Panc1 (cell line): ENCODE data around the gene ACACB. TPM values are rescaled to one million over a fixed set of nuclear protein-coding genes. Genes with fewer than 3 reads are reported as not detected.

ENCODE experiments used
- ATAC-seq: fragments of 200-7000 bp; cut with Tn5 transposase; 2 replicates; pipeline ENCODE4 v1.9.1; 2020; ENCODE audit warnings: mild to moderate bottlenecking, moderate library complexity
- BruUV-seq: library from RNA; stranded (reverse); fragments of 400-500 nt; replicated peaks from 2 replicates; lab custom pipeline; 2021; lab: Mats Ljungman, UMichigan
- CTCF ChIA-PET: fragments of 300-600 bp; sonication (Branson Sonifier 250); formaldehyde crosslinking; loops from one replicate; lab custom pipeline; 2022; ENCODE audit warnings: antibody characterized with exemption; lab: Charles Lee
- POLR2A ChIA-PET: fragments of 300-600 bp; sonication (Branson Sonifier 250); formaldehyde crosslinking; loops from one replicate; lab custom pipeline; 2022; ENCODE audit warnings: antibody characterized with exemption; lab: Charles Lee
- DNase-seq: peaks from one replicate; pipeline ENCODE4 v3.0.0-alpha.2; 2010; ENCODE audit warnings: low read depth, low spot score
- H3K27ac ChIP-seq: 2 replicates; pipeline ENCODE4 v1.5.1; 2011; ENCODE audit warnings: mild to moderate bottlenecking, low read length, inconsistent platforms
- H3K27me3 ChIP-seq: fragments of 200-500 bp; sonication (Bioruptor generic); 2 replicates; pipeline ENCODE4 v1.6.0; 2014; ENCODE audit warnings: low read length, inconsistent platforms; ENCODE audit not compliant: control insufficient read depth, insufficient read depth
- H3K36me3 ChIP-seq: fragments of 200-500 bp; sonication (Bioruptor generic); 2 replicates; pipeline ENCODE4 v1.5.1; 2014; ENCODE audit warnings: inconsistent platforms, mild to moderate bottlenecking, low read length, moderate library complexity; ENCODE audit not compliant: control insufficient read depth, insufficient read depth
- H3K4me1 ChIP-seq: 2 replicates; pipeline ENCODE4 v1.5.1; 2011; ENCODE audit warnings: inconsistent platforms, mild to moderate bottlenecking, low read length, moderate library complexity; ENCODE audit not compliant: control insufficient read depth, insufficient read depth
- H3K4me3 ChIP-seq, 2 experiments: 2 replicates each; pipeline ENCODE4 v1.5.1; 2011 to 2012; ENCODE audit warnings: low read depth in 2 of 2, low read length in 2 of 2, mild to moderate bottlenecking in 2 of 2, inconsistent platforms in 1 of 2, moderate library complexity in 1 of 2
- H3K9me3 ChIP-seq: fragments of 200-500 bp; sonication (Bioruptor generic); 2 replicates; pipeline ENCODE4 v1.5.1; 2014; ENCODE audit warnings: low read depth, mild to moderate bottlenecking, inconsistent platforms, low read length, moderate library complexity; ENCODE audit not compliant: control insufficient read depth, insufficient read depth
- POLR2AphosphoS5 ChIP-seq: IDR thresholded peaks from 2 replicates; pipeline ENCODE4 v1.6.1; 2012; ENCODE audit warnings: mild to moderate bottlenecking, low read depth, low read length, moderate library complexity
- SIN3A ChIP-seq: IDR thresholded peaks from 2 replicates; pipeline ENCODE4 v1.6.1; 2012; ENCODE audit warnings: low read depth, mild to moderate bottlenecking, low read length, moderate library complexity, borderline replicate concordance; ENCODE audit not compliant: insufficient read depth
- TCF7L2 ChIP-seq: IDR thresholded peaks from 2 replicates; pipeline ENCODE4 v1.6.1; 2011; ENCODE audit warnings: mild to moderate bottlenecking, low read depth, low read length, inconsistent platforms
- in situ Hi-C: cut with HindIII; loops from 2 replicates; pipeline ENCODE4 v1.10.0; 2016; ENCODE audit warnings: low sequenced_read_pairs, low pct_unique_long_range_greater_than_20kb
- intact Hi-C: fragments of 100-400 bp; cut with micrococcal nuclease; formaldehyde crosslinking; loops from one replicate; pipeline ENCODE4 v1.10.0; 2022; ENCODE audit not compliant: unreplicated experiment
- total RNA-seq: library from RNA; stranded (reverse); gene quantifications from one replicate; pipeline ENCODE4 v1.2.1, GENCODE V29; 2021; ENCODE audit not compliant: unreplicated experiment
- TF ChIP-seq, protein P1 (sequence below), 2 experiments: IDR thresholded peaks; 2 replicates each; pipeline ENCODE4 v1.6.1; 2011 to 2012; ENCODE audit warnings: low read depth in 2 of 2, control low read depth in 1 of 2, low read length in 1 of 2, mild to moderate bottlenecking in 1 of 2, moderate library complexity in 1 of 2; ENCODE audit not compliant: insufficient read depth in 1 of 2
- TF ChIP-seq, protein P2 (sequence below): fragments of 450-650 bp; IDR thresholded peaks from 2 replicates; pipeline ENCODE4 v1.5.1; 2017; ENCODE audit warnings: mild to moderate bottlenecking

Gene ACACB
- total RNA-seq, 1 experiment from 2014 or later: 12.3 TPM

DNA sequence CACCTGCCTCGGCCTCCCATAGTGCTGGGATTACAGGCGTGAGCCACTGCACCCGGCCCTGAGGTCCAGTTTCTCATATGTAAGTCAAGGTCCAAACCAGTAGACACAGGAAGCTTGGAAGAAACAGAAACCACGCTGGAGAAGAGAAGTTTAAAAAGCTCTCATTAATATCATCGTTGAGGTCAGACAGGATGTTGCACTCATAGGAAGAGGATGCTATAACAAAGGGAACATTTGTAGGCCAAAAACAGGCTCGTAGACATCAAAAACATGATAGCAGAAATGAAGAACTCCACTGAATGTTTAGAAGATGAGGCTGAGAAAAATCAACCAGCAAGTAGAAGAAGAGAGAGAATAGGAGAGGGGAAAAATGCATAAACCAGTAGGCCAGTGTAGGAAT is 46.8 kb downstream of the ACACB start:
- ChIA-PET POLR2A (no interaction called here), CTCF (no interaction called here)
- in situ Hi-C loops (no loop called here), intact Hi-C loops (no loop called here)
- ATAC-seq (no peak), DNase-seq (no peak)
- H3K27ac ChIP-seq: no peak overlapping the region
- BruUV-seq: no TSS peak
- TF ChIP-seq, protein P1, sequence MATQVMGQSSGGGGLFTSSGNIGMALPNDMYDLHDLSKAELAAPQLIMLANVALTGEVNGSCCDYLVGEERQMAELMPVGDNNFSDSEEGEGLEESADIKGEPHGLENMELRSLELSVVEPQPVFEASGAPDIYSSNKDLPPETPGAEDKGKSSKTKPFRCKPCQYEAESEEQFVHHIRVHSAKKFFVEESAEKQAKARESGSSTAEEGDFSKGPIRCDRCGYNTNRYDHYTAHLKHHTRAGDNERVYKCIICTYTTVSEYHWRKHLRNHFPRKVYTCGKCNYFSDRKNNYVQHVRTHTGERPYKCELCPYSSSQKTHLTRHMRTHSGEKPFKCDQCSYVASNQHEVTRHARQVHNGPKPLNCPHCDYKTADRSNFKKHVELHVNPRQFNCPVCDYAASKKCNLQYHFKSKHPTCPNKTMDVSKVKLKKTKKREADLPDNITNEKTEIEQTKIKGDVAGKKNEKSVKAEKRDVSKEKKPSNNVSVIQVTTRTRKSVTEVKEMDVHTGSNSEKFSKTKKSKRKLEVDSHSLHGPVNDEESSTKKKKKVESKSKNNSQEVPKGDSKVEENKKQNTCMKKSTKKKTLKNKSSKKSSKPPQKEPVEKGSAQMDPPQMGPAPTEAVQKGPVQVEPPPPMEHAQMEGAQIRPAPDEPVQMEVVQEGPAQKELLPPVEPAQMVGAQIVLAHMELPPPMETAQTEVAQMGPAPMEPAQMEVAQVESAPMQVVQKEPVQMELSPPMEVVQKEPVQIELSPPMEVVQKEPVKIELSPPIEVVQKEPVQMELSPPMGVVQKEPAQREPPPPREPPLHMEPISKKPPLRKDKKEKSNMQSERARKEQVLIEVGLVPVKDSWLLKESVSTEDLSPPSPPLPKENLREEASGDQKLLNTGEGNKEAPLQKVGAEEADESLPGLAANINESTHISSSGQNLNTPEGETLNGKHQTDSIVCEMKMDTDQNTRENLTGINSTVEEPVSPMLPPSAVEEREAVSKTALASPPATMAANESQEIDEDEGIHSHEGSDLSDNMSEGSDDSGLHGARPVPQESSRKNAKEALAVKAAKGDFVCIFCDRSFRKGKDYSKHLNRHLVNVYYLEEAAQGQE (IDR thresholded peaks at IDR 0.05; ENCODE audit: insufficient read depth in 1 of 2, low read depth in 2 of 2, low read length in 1 of 2): no peak
- no peak for TF ChIP-seq SIN3A
- no peaks in the 10 kb centered on the region for H3K4me1 ChIP-seq
- H3K4me3 ChIP-seq: no peak overlapping the region
- H3K9me3 ChIP-seq: no peaks in the 10 kb centered on the region
- H3K36me3 ChIP-seq: no peaks in the 10 kb centered on the region
- H3K27me3 ChIP-seq: no peaks in the 10 kb centered on the region

DNA sequence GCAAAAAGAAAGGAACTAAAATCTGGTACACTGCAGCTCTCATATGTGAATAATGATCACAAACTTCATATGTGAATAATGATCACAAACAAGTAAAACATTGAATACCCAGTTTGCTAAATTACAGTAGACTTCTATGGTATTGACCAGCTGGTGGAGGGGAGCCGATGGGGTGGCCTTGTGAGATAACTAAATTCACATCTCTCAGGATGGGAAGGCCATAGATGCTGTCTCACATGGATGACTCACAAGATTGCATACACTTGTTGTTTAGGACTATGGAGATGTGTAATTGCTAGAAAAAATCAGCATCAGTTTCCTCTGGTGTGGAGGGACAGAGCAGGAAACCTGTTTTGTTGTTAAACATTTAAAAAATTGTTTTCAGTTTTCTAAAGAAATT is 49.2 kb downstream of the ACACB start:
- intact Hi-C loops: no loop called here
- POLR2A ChIA-PET: no interaction called here

More for the DNA sequence above, 49.2 kb downstream of the ACACB start:
- Histone ChIP-seq H3K27me3 (no peaks in the 10 kb centered on the region), H3K36me3 (no peaks in the 10 kb centered on the region), H3K27ac (no peak overlapping the region), H3K9me3 (no peaks in the 10 kb centered on the region), H3K4me1 (no peaks in the 10 kb centered on the region), H3K4me3 (no peak overlapping the region)
- DNase-seq (no peak), ATAC-seq (no peak)
- TF ChIP-seq TCF7L2: no peak
- no peak for TF ChIP-seq POLR2AphosphoS5
- TF ChIP-seq, protein P2, sequence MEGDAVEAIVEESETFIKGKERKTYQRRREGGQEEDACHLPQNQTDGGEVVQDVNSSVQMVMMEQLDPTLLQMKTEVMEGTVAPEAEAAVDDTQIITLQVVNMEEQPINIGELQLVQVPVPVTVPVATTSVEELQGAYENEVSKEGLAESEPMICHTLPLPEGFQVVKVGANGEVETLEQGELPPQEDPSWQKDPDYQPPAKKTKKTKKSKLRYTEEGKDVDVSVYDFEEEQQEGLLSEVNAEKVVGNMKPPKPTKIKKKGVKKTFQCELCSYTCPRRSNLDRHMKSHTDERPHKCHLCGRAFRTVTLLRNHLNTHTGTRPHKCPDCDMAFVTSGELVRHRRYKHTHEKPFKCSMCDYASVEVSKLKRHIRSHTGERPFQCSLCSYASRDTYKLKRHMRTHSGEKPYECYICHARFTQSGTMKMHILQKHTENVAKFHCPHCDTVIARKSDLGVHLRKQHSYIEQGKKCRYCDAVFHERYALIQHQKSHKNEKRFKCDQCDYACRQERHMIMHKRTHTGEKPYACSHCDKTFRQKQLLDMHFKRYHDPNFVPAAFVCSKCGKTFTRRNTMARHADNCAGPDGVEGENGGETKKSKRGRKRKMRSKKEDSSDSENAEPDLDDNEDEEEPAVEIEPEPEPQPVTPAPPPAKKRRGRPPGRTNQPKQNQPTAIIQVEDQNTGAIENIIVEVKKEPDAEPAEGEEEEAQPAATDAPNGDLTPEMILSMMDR: no peak
- TF ChIP-seq, protein P1 (IDR thresholded peaks at IDR 0.05; ENCODE audit: insufficient read depth in 1 of 2, low read depth in 2 of 2, low read length in 1 of 2): no peak
- no peak for TF ChIP-seq SIN3A
- CTCF ChIA-PET: no interaction called here
- BruUV-seq: no TSS peak
- in situ Hi-C loops: no loop called here
